Measurements from ENCODE around the gene CR1L.
"Not testable (repeated sequence)": the region's sequence is repeated elsewhere in the genome, so short reads cannot be mapped to it uniquely, and the experiment has no call there.

The CR1L gene

GRCh38 chr1:207744000-207744534, 99.1 kb downstream of the CR1L start:
- no peak for DNase-seq (ENCODE audit: low read depth, low spot score)
- Histone ChIP-seq H3K36me3 (ENCODE audit: insufficient read depth, insufficient read length, low read length) (no peaks in the 10 kb centered on the region), H3K27me3 (ENCODE audit: insufficient read depth, insufficient read length) (no peaks in the 10 kb centered on the region), H3K9me3 (ENCODE audit: insufficient read depth, low read length) (peaks cover 14% of the 10 kb centered on the region; the same call in 1 of the 2 replicates), H3K4me3 (ENCODE audit: insufficient read length, low read depth) (no peak overlapping the region), H3K4me1 (ENCODE audit: insufficient read depth, insufficient read length) (no peaks in the 10 kb centered on the region), H3K9ac (ENCODE audit: insufficient read length, low read depth) (no peak overlapping the region)
- TF ChIP-seq ZNF274 (IDR thresholded peaks at IDR 0.05; ENCODE audit: low read depth, low read length) (no peak), SUZ12 (IDR thresholded peaks at IDR 0.05; ENCODE audit: extremely low read depth, insufficient read depth, insufficient read length) (no peak), YY1 (IDR thresholded peaks at IDR 0.05; ENCODE audit: insufficient read depth, insufficient read length) (no peak)

GRCh38 chr1:207745285-207745684, 100.4 kb downstream of the CR1L start:
- DNase-seq (ENCODE audit: low read depth, low spot score) = no peak
- H3K27me3 ChIP-seq (ENCODE audit: insufficient read depth, insufficient read length) = no peaks in the 10 kb centered on the region
- H3K36me3 ChIP-seq (ENCODE audit: insufficient read depth, insufficient read length, low read length) = no peaks in the 10 kb centered on the region
- H3K4me3 ChIP-seq (ENCODE audit: insufficient read length, low read depth) = no peak overlapping the region
- no peaks in the 10 kb centered on the region for H3K4me1 ChIP-seq (ENCODE audit: insufficient read depth, insufficient read length)
- no peak overlapping the region for H3K9ac ChIP-seq (ENCODE audit: insufficient read length, low read depth)
- H3K9me3 ChIP-seq (ENCODE audit: insufficient read depth, low read length) = peaks cover 14% of the 10 kb centered on the region; the same call in 1 of the 2 replicates
- TF ChIP-seq SUZ12 (IDR thresholded peaks at IDR 0.05; ENCODE audit: extremely low read depth, insufficient read depth, insufficient read length) (no peak), ZNF274 (IDR thresholded peaks at IDR 0.05; ENCODE audit: low read depth, low read length) (no peak), YY1 (IDR thresholded peaks at IDR 0.05; ENCODE audit: insufficient read depth, insufficient read length) (no peak)

GRCh38 chr1:207745839-207746767, 101.2 kb downstream of the CR1L start:
- no peak for DNase-seq (ENCODE audit: low read depth, low spot score)
- Histone ChIP-seq H3K36me3 (ENCODE audit: insufficient read depth, insufficient read length, low read length) (no peaks in the 10 kb centered on the region), H3K4me3 (ENCODE audit: insufficient read length, low read depth) (no peak overlapping the region), H3K27me3 (ENCODE audit: insufficient read depth, insufficient read length) (no peaks in the 10 kb centered on the region), H3K4me1 (ENCODE audit: insufficient read depth, insufficient read length) (no peaks in the 10 kb centered on the region), H3K9me3 (ENCODE audit: insufficient read depth, low read length) (peaks cover 9% of the 10 kb centered on the region; the same call in 1 of the 2 replicates), H3K9ac (ENCODE audit: insufficient read length, low read depth) (no peak overlapping the region)
- TF ChIP-seq SUZ12 (IDR thresholded peaks at IDR 0.05; ENCODE audit: extremely low read depth, insufficient read depth, insufficient read length) (no peak), YY1 (IDR thresholded peaks at IDR 0.05; ENCODE audit: insufficient read depth, insufficient read length) (no peak), ZNF274 (IDR thresholded peaks at IDR 0.05; ENCODE audit: low read depth, low read length) (no peak)

- no peak for DNase-seq (ENCODE audit: low read depth, low spot score)
- no peaks in the 10 kb centered on the region for H3K27me3 ChIP-seq (ENCODE audit: insufficient read depth, insufficient read length)
- H3K9me3 ChIP-seq (ENCODE audit: insufficient read depth, low read length) = no peaks in the 10 kb centered on the region
- no peaks in the 10 kb centered on the region for H3K4me1 ChIP-seq (ENCODE audit: insufficient read depth, insufficient read length)
- H3K4me3 ChIP-seq (ENCODE audit: insufficient read length, low read depth) = no peak overlapping the region
- no peaks in the 10 kb centered on the region for H3K36me3 ChIP-seq (ENCODE audit: insufficient read depth, insufficient read length, low read length)
- no peak for TF ChIP-seq YY1 (IDR thresholded peaks at IDR 0.05; ENCODE audit: insufficient read depth, insufficient read length)
- TF ChIP-seq SUZ12 (IDR thresholded peaks at IDR 0.05; ENCODE audit: extremely low read depth, insufficient read depth, insufficient read length) = no peak
- TF ChIP-seq ZNF274 (IDR thresholded peaks at IDR 0.05; ENCODE audit: low read depth, low read length) = no peak
- no peak overlapping the region for H3K9ac ChIP-seq (ENCODE audit: insufficient read length, low read depth)
Observed at GRCh38 chr1:207747627-207748492, 102.9 kb downstream of the CR1L start.

- H3K36me3 ChIP-seq (ENCODE audit: insufficient read depth, insufficient read length, low read length) = no peaks in the 10 kb centered on the region
- TF ChIP-seq ZNF274 (IDR thresholded peaks at IDR 0.05; ENCODE audit: low read depth, low read length) (no peak), SUZ12 (IDR thresholded peaks at IDR 0.05; ENCODE audit: extremely low read depth, insufficient read depth, insufficient read length) (no peak), YY1 (IDR thresholded peaks at IDR 0.05; ENCODE audit: insufficient read depth, insufficient read length) (no peak)
- no peak overlapping the region for H3K4me3 ChIP-seq (ENCODE audit: insufficient read length, low read depth)
- H3K9ac ChIP-seq (ENCODE audit: insufficient read length, low read depth) = no peak overlapping the region
- no peaks in the 10 kb centered on the region for H3K9me3 ChIP-seq (ENCODE audit: insufficient read depth, low read length)
- no peaks in the 10 kb centered on the region for H3K27me3 ChIP-seq (ENCODE audit: insufficient read depth, insufficient read length)
- no peak for DNase-seq (ENCODE audit: low read depth, low spot score)
- no peaks in the 10 kb centered on the region for H3K4me1 ChIP-seq (ENCODE audit: insufficient read depth, insufficient read length)
Observed at GRCh38 chr1:207748737-207749528, 104.0 kb downstream of the CR1L start.

GRCh38 chr1:207750631-207751305, 105.8 kb downstream of the CR1L start:
- Histone ChIP-seq H3K4me3 (ENCODE audit: insufficient read length, low read depth) (peak overlapping the region; percentile 99), H3K36me3 (ENCODE audit: insufficient read depth, insufficient read length, low read length) (peaks cover under 1% of the 10 kb centered on the region), H3K27me3 (ENCODE audit: insufficient read depth, insufficient read length) (no peaks in the 10 kb centered on the region), H3K4me1 (ENCODE audit: insufficient read depth, insufficient read length) (no peaks in the 10 kb centered on the region), H3K9ac (ENCODE audit: insufficient read length, low read depth) (peak overlapping the region; percentile 98), H3K9me3 (ENCODE audit: insufficient read depth, low read length) (no peaks in the 10 kb centered on the region)
- DNase-seq (ENCODE audit: low read depth, low spot score) = no peak
- TF ChIP-seq ZNF274 (IDR thresholded peaks at IDR 0.05; ENCODE audit: low read depth, low read length) = no peak
- no peak for TF ChIP-seq YY1 (IDR thresholded peaks at IDR 0.05; ENCODE audit: insufficient read depth, insufficient read length)
- TF ChIP-seq SUZ12 (IDR thresholded peaks at IDR 0.05; ENCODE audit: extremely low read depth, insufficient read depth, insufficient read length) = no peak

- DNase-seq (ENCODE audit: low read depth, low spot score); H3K4me1 ChIP-seq (ENCODE audit: insufficient read depth, insufficient read length); H3K27me3 ChIP-seq (ENCODE audit: insufficient read depth, insufficient read length); H3K9me3 ChIP-seq (ENCODE audit: insufficient read depth, low read length); H3K36me3 ChIP-seq (ENCODE audit: insufficient read depth, insufficient read length, low read length): not testable (repeated sequence)
- peak overlapping the region; percentile 99 for H3K4me3 ChIP-seq (ENCODE audit: insufficient read length, low read depth)
- H3K9ac ChIP-seq (ENCODE audit: insufficient read length, low read depth) = peak overlapping the region; percentile 98
Observed at GRCh38 chr1:207751463-207751789, 106.5 kb downstream of the CR1L start.
